Measurements from ENCODE around the gene COG1. TPM values are rescaled to one million over a fixed set of nuclear protein-coding genes. Genes with fewer than 3 reads are reported as not detected.
A peak's percentile ranks its signal among the peaks of the same experiment; 100 is the strongest.
"Not testable (repeated sequence)": the region's sequence is repeated elsewhere in the genome, so short reads cannot be mapped to it uniquely, and the experiment has no call there.

The COG1 gene
- 10 to 100 TPM; 18.5 to 33.5 (median 23.1) TPM for total RNA-seq
- polyA plus RNA-seq = 10 to 100 TPM; 17.5 to 19.2 (median 18.0) TPM

DNA sequence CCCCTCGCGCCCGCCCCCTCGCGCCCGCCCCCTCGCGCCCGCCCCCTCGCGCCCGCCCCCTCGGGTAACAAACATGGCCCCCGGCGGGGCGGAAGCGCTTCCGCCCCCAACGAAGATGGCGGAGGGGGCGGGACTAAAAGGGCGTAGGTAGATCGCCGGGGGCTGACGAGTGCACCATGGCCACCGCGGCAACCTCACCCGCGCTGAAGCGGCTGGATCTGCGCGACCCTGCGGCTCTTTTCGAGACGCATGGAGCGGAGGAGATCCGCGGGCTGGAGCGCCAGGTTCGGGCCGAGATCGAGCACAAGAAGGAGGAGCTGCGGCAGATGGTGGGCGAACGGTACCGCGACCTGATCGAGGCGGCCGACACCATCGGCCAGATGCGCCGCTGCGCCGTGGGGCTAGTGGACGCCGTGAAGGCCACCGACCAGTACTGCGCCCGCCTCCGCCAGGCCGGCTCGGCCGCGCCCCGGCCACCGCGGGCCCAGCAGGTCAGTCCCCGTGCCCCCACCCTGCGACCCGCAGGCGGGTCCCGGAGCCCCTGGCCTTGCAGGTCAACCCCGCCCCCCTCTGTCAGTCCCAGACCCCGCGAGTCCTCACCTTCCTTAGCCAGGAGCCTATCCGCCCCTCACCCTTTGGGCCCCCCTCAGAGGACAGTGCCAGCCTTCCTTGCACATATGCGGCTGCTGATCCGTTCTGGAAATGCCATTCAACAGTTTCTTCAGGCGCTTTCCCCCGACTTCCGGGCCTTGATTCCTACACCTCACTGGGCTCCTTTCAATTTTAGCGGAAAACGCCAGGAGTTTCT lies at the start of gene COG1:
Gene COG1 (plus strand): TSS at position 162 of the 808 bp plus-strand sequence. CDS start 15 bp downstream, at position 177.
- 1% methylated on average over 78 to 82 of the region's 84 CpGs for WGBS, 2 donors

DNA sequence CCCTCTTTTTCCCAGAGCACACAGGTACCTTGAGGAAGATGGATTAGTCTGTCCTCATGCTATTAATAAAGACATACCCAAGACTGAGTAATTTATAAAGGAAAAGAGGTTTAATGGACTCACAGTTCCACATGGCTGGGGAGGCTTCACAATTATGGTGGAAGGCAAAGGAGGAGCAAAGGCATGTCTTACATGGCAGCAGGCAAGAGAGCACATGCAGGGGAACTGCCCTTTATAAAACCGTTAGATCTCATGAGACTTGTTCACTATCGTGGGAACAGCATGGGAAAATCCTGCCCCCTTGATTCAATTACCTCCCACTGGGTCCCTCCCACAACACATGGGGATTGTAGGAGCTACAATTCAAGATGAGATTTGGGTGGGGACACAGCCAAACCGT lies 48.6 kb upstream of the COG1 start:
- intact Hi-C loops (cut with DNase I); H3K4me3 ChIP-seq; DNase-seq; H3K27ac ChIP-seq; H3K4me1 ChIP-seq; H3K9me3 ChIP-seq; H3K36me3 ChIP-seq: not testable (repeated sequence)
- WGBS, 2 donors = 83 to 84% methylated on average over 3 of the region's 3 CpGs
- H3K27me3 ChIP-seq = peaks cover 0 to 18% (median 0%) of the 10 kb centered on the region in 3 donors

More for the DNA sequence above, at the start of gene COG1:
- H3K4me3 ChIP-seq = peak within 1 kb of the TSS; percentile 76 to 97 (median 90)
- peak; percentile 93 for DNase-seq
- no peaks in the 10 kb centered on the region for H3K9me3 ChIP-seq
- intact Hi-C loops (cut with DNase I) = loop anchor here (2.0 to 5.0 kb wide), 3 partner anchors 40 to 174 kb away; partner anchors contain the start of gene SLC39A11
- H3K4me1 ChIP-seq = peaks cover 0 to 23% (median 20%) of the 10 kb centered on the region in 4 donors
- H3K27me3 ChIP-seq = no peaks in the 10 kb centered on the region
- peaks cover 4 to 20% (median 16%) of the 10 kb centered on the region in 4 donors for H3K36me3 ChIP-seq
- TF ChIP-seq, protein P1, sequence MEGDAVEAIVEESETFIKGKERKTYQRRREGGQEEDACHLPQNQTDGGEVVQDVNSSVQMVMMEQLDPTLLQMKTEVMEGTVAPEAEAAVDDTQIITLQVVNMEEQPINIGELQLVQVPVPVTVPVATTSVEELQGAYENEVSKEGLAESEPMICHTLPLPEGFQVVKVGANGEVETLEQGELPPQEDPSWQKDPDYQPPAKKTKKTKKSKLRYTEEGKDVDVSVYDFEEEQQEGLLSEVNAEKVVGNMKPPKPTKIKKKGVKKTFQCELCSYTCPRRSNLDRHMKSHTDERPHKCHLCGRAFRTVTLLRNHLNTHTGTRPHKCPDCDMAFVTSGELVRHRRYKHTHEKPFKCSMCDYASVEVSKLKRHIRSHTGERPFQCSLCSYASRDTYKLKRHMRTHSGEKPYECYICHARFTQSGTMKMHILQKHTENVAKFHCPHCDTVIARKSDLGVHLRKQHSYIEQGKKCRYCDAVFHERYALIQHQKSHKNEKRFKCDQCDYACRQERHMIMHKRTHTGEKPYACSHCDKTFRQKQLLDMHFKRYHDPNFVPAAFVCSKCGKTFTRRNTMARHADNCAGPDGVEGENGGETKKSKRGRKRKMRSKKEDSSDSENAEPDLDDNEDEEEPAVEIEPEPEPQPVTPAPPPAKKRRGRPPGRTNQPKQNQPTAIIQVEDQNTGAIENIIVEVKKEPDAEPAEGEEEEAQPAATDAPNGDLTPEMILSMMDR (IDR thresholded peaks at IDR 0.05) = no peak
- no peak for TF ChIP-seq EP300 (IDR thresholded peaks at IDR 0.05)
- TF ChIP-seq POLR2A (IDR thresholded peaks at IDR 0.05) = peak in 1 of 2 donors; percentile 29
- TF ChIP-seq POLR2AphosphoS5 (IDR thresholded peaks at IDR 0.05) = peak; percentile 30 to 66 (median 63)
- peak within 1 kb of the TSS; percentile 84 to 92 (median 88) for H3K27ac ChIP-seq

DNA sequence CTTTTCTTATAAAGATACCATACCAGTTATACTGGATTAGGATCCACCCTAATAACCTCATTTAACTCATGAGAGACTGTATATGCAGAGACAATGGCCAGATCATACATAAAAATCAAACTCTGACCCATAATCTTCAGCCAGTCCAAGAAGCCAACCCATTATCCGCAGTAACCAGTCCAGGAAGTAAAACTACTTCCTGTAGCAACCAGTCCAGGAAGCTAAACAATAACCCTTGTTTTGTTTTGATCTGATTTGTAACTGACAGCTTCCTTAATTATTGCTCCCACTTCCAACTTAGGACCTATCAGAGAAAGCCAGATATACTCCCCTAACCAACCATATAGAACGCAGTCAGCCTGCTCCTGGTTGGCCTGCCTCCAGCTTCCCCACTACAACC lies 47.2 kb upstream of the COG1 start:
- no peak for DNase-seq
- no peaks in the 10 kb centered on the region for H3K4me1 ChIP-seq
- intact Hi-C loops (cut with DNase I) = no loop called here
- H3K36me3 ChIP-seq = no peaks in the 10 kb centered on the region
- no peak for TF ChIP-seq EP300 (IDR thresholded peaks at IDR 0.05)
- no peak for TF ChIP-seq POLR2A (IDR thresholded peaks at IDR 0.05)
- TF ChIP-seq, protein P1 (IDR thresholded peaks at IDR 0.05) = no peak
- no peak for TF ChIP-seq POLR2AphosphoS5 (IDR thresholded peaks at IDR 0.05)
- no peak overlapping the region for H3K4me3 ChIP-seq
- H3K9me3 ChIP-seq = peaks cover 0 to 7% (median 0%) of the 10 kb centered on the region in 4 donors
- WGBS, 2 donors = 86 to 90% methylated on average over 2 of the region's 2 CpGs
- H3K27ac ChIP-seq = no peak overlapping the region
- peaks cover 0 to 16% (median 0%) of the 10 kb centered on the region in 3 donors for H3K27me3 ChIP-seq

DNA sequence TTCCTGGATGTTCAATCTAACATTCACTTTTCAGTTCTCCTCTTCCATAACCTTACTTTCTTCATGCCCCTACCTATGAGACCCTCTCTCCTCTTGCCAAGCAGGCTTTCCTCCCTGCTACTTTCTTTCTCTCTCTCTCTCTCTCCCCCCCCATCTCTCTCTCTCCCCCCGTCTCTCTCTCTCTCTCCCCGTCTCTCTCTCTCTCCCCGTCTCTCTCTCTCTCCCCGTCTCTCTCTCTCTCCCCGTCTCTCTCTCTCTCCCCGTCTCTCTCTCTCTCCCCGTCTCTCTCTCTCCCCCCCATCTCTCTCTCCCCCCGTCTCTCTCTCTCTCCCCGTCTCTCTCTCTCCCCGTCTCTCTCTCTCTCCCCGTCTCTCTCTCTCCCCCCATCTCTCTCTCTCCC lies 45.1 kb upstream of the COG1 start:
- H3K27ac ChIP-seq; H3K9me3 ChIP-seq; H3K4me3 ChIP-seq; intact Hi-C loops (cut with DNase I); H3K36me3 ChIP-seq; H3K4me1 ChIP-seq; DNase-seq: not testable (repeated sequence)
- 51 to 89% methylated on average over 11 of the region's 11 CpGs for WGBS, 2 donors
- H3K27me3 ChIP-seq = peaks cover 0 to 13% (median 0%) of the 10 kb centered on the region in 3 donors

DNA sequence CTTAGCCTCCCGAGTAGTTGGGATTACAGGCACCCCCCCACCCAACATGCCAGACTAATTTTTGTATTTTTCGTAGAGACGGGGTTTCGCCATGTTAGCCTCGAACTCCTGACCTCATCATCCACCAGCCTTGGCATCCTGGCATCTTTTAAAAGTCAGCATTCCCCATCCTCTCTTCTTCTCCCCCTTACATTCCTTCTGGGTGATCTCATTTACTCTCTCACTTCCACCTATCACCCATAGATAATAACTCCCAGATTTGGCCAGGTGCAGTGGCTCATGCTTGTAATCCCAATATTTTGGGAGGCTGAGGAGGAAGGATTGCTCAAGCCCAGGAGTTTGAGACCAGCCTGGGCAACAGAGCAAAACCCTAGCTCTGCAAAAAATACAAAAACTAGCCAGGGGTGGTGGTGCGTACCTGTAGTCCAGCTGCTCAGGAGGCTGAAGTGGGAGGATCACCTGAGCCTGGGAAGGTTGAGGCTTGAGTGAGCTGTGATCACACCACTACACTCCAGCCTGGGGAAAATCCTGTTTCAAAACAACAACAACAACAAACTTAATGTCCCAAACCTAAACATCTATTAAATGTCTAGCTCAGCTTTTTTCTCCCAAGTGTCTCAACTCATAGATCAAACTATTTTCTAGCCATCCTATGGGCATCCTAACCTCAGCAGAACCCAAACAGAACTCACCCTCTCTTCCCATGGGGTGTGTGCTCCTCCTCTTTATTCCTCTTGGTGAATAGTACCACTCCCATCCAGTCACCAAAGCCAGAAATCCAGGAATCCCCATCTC lies 44.1 kb upstream of the COG1 start:
- WGBS, 2 donors = 76 to 90% methylated on average over 6 of the region's 6 CpGs
- Histone ChIP-seq H3K27ac (no peak overlapping the region), H3K4me3 (no peak overlapping the region), H3K36me3 (no peaks in the 10 kb centered on the region), H3K9me3 (peaks cover 0 to 7% (median 0%) of the 10 kb centered on the region in 4 donors), H3K4me1 (no peaks in the 10 kb centered on the region), H3K27me3 (peaks cover 0 to 13% (median 0%) of the 10 kb centered on the region in 3 donors)
- DNase-seq = no peak
- intact Hi-C loops (cut with DNase I) = no loop called here
- TF ChIP-seq, protein P1 (IDR thresholded peaks at IDR 0.05) = no peak
- TF ChIP-seq POLR2AphosphoS5 (IDR thresholded peaks at IDR 0.05) (no peak), EP300 (IDR thresholded peaks at IDR 0.05) (no peak), POLR2A (IDR thresholded peaks at IDR 0.05) (no peak)

GRCh38 chr17:73150622-73151300 lies 42.1 kb upstream of the COG1 start:
- intact Hi-C loops (cut with DNase I); H3K4me1 ChIP-seq; H3K27ac ChIP-seq; H3K9me3 ChIP-seq; H3K36me3 ChIP-seq; DNase-seq; H3K4me3 ChIP-seq: not testable (repeated sequence)
- WGBS, 2 donors = 40 to 78% methylated on average over 14 of the region's 14 CpGs
- peaks cover 0 to 13% (median 0%) of the 10 kb centered on the region in 3 donors for H3K27me3 ChIP-seq

Data from sigmoid colon (tissue), 7 donors.